SK-N-DZ (cell line): Measurements from ENCODE around the gene ATP2B3.

ENCODE experiments used
- DNase-seq: peaks from one replicate; pipeline ENCODE4 v3.0.0-alpha.2; 2015; ENCODE audit warnings: low spot score

The ATP2B3 gene

GRCh38 chrX:153568451-153569011, 51.1 kb downstream of the ATP2B3 start:
- DNase-seq = no peak

- DNase-seq = no peak
Measured at GRCh38 chrX:153569475-153569874, 52.0 kb downstream of the ATP2B3 start.

GRCh38 chrX:153571534-153571908, 54.1 kb downstream of the ATP2B3 start:
- DNase-seq = no peak

- DNase-seq = no peak
Measured at GRCh38 chrX:153572601-153573000, 55.2 kb downstream of the ATP2B3 start.

- no peak for DNase-seq
Measured at GRCh38 chrX:153573984-153574383, 56.5 kb downstream of the ATP2B3 start.

- no peak for DNase-seq
Measured at GRCh38 chrX:153576239-153576870, 58.9 kb downstream of the ATP2B3 start.

GRCh38 chrX:153576961-153577360, 59.5 kb downstream of the ATP2B3 start:
- no peak for DNase-seq

GRCh38 chrX:153578200-153578835, 60.9 kb downstream of the ATP2B3 start:
- no peak for DNase-seq

GRCh38 chrX:153578889-153579288, 61.4 kb downstream of the ATP2B3 start:
- DNase-seq = no peak

GRCh38 chrX:153580700-153581386, 63.4 kb downstream of the ATP2B3 start:
- DNase-seq = no peak

GRCh38 chrX:153582896-153583295, 65.5 kb downstream of the ATP2B3 start:
- peak; percentile 75 for DNase-seq

- DNase-seq = no peak
Measured at GRCh38 chrX:153583433-153583832, 66.0 kb downstream of the ATP2B3 start.

- no peak for DNase-seq
Measured at GRCh38 chrX:153585827-153586226, 68.4 kb downstream of the ATP2B3 start.

GRCh38 chrX:153587342-153587741, 69.9 kb downstream of the ATP2B3 start:
- no peak for DNase-seq

GRCh38 chrX:153588021-153588781, 70.8 kb downstream of the ATP2B3 start:
- no peak for DNase-seq

- no peak for DNase-seq
Measured at GRCh38 chrX:153588782-153589446, 71.5 kb downstream of the ATP2B3 start.

GRCh38 chrX:153590961-153591956, 73.8 kb downstream of the ATP2B3 start:
- DNase-seq = no peak

- DNase-seq = no peak
Measured at GRCh38 chrX:153592091-153592833, 74.8 kb downstream of the ATP2B3 start.

- no peak for DNase-seq
Measured at GRCh38 chrX:153592966-153593688, 75.7 kb downstream of the ATP2B3 start.
